CD14-positive monocyte (primary cell): ENCODE measurements around the gene NUDT17. TPM values are rescaled to one million over a fixed set of nuclear protein-coding genes. Genes with fewer than 3 reads are reported as not detected.
A peak's percentile ranks its signal among the peaks of the same experiment; 100 is the strongest.

ENCODE experiments used
- DNase-seq, 3 donors: peaks; one replicate each; pipeline ENCODE4 v3.0.0-alpha.2; 2011 to 2022
- H2AFZ ChIP-seq: 2 replicates; pipeline ENCODE4 v1.6.0; 2012; ENCODE audit warnings: mild to moderate bottlenecking, low read depth, low read length, inconsistent platforms; ENCODE audit not compliant: insufficient read depth, poor library complexity, severe bottlenecking
- H3K27ac ChIP-seq, 2 donors: 1 replicate in 1 of 2; 2 replicates in 1 of 2; pipeline ENCODE4 v1.5.1; 2012 to 2013; ENCODE audit warnings: low read length in 2 of 2, control low read depth in 1 of 2, inconsistent platforms in 1 of 2, low read depth in 1 of 2, mild to moderate bottlenecking in 1 of 2
- H3K27me3 ChIP-seq, 2 donors: one replicate each; pipeline versions ENCODE4 v1.6.0 to v1.6.1; 2011 to 2013; ENCODE audit warnings: low read length in 2 of 2; ENCODE audit not compliant: control insufficient read depth in 2 of 2, insufficient read depth in 2 of 2
- H3K36me3 ChIP-seq, 2 donors: replicated peaks in 1 of 2; 1 replicate in 1 of 2; 2 replicates in 1 of 2; pipeline versions ENCODE4 v1.5.1 to v1.6.1; 2012 to 2013; ENCODE audit warnings: low read length in 2 of 2, control low read depth in 1 of 2, inconsistent platforms in 1 of 2, mild to moderate bottlenecking in 1 of 2; ENCODE audit not compliant: insufficient read depth in 2 of 2, control insufficient read depth in 1 of 2
- H3K4me1 ChIP-seq, 2 donors: 1 replicate in 1 of 2; 2 replicates in 1 of 2; pipeline versions ENCODE4 v1.5.1 to v1.6.1; 2012 to 2013; ENCODE audit warnings: low read length in 2 of 2, control low read depth in 1 of 2, inconsistent platforms in 1 of 2, mild to moderate bottlenecking in 1 of 2, moderate library complexity in 1 of 2; ENCODE audit not compliant: insufficient read depth in 2 of 2, control insufficient read depth in 1 of 2
- H3K4me2 ChIP-seq: replicated peaks from 2 replicates; pipeline ENCODE3; 2012; ENCODE audit warnings: low read length, moderate library complexity, mild to moderate bottlenecking; ENCODE audit not compliant: poor library complexity, severe bottlenecking; ENCODE audit errors: extremely low read depth
- H3K4me3 ChIP-seq, 3 experiments: fragments of 200-600 bp in 1 of 3; sonication (generic) in 1 of 3; replicated peaks in 1 of 3; 1 replicate in 2 of 3; 2 replicates in 1 of 3; pipeline ENCODE4 v1.5.1; 2011 to 2013; ENCODE audit warnings: low read length in 3 of 3, mild to moderate bottlenecking in 3 of 3, control low read depth in 2 of 3, low read depth in 2 of 3, inconsistent platforms in 1 of 3, moderate library complexity in 1 of 3
- H3K79me2 ChIP-seq: 2 replicates; pipeline ENCODE4 v1.6.0; 2012; ENCODE audit warnings: mild to moderate bottlenecking, control low read depth, inconsistent platforms, low read length, moderate library complexity; ENCODE audit not compliant: insufficient read depth
- H3K9ac ChIP-seq: 2 replicates; pipeline ENCODE4 v1.6.0; 2017; ENCODE audit warnings: low read length, mild to moderate bottlenecking; ENCODE audit not compliant: insufficient read depth, poor library complexity, severe bottlenecking
- H3K9me3 ChIP-seq, 2 donors: replicated peaks in 1 of 2; 1 replicate in 1 of 2; 2 replicates in 1 of 2; pipeline versions ENCODE4 v1.5.1 to v1.6.1; 2012 to 2013; ENCODE audit warnings: low read length in 2 of 2, control low read depth in 1 of 2; ENCODE audit not compliant: control insufficient read depth in 1 of 2, insufficient read depth in 1 of 2
- H4K20me1 ChIP-seq: 2 replicates; pipeline ENCODE4 v1.6.0; 2012; ENCODE audit warnings: mild to moderate bottlenecking, low read length, control low read depth, moderate library complexity; ENCODE audit not compliant: insufficient read depth
- H3K27ac Mint-ChIP-seq, 7 donors: one replicate each; pipeline ENCODE4 v1.8.0; 2020; ENCODE audit warnings: mild to moderate bottlenecking in 7 of 7, mixed read lengths in 7 of 7, moderate library complexity in 6 of 7, inconsistent platforms in 2 of 7
- H3K27me3 Mint-ChIP-seq, 3 donors: one replicate each; pipeline ENCODE4 v1.8.0; 2021 to 2022; ENCODE audit warnings: low read depth in 3 of 3, mild to moderate bottlenecking in 3 of 3, mixed read lengths in 3 of 3, moderate library complexity in 3 of 3, inconsistent platforms in 1 of 3
- H3K36me3 Mint-ChIP-seq, 2 donors: one replicate each; pipeline ENCODE4 v1.8.0; 2020; ENCODE audit warnings: mixed read lengths in 2 of 2, inconsistent platforms in 1 of 2, mild to moderate bottlenecking in 1 of 2
- H3K4me1 Mint-ChIP-seq: one replicate; pipeline ENCODE4 v1.8.0; 2020; ENCODE audit warnings: mild to moderate bottlenecking, mixed read lengths
- H3K4me3 Mint-ChIP-seq, 2 donors: one replicate each; pipeline ENCODE4 v1.8.0; 2020; ENCODE audit warnings: mild to moderate bottlenecking in 2 of 2, mixed read lengths in 2 of 2, moderate library complexity in 1 of 2
- H3K9me3 Mint-ChIP-seq, 7 donors: one replicate each; pipeline ENCODE4 v1.8.0; 2020 to 2022; ENCODE audit warnings: mixed read lengths in 7 of 7, mild to moderate bottlenecking in 6 of 7, moderate library complexity in 6 of 7, inconsistent platforms in 2 of 7
- CTCF ChIP-seq: fragments of 200-600 bp; IDR thresholded peaks from one replicate; pipeline ENCODE4 v1.8.0; 2022; ENCODE audit warnings: antibody characterized with exemption, mild to moderate bottlenecking
- WGBS: methylation state at CpG from one replicate; pipeline ENCODE4 v1.1.5; 2013; ENCODE audit warnings: missing lambda C conversion rate; ENCODE audit not compliant: insufficient coverage; 5-methylcytosine and 5-hydroxymethylcytosine counted together
- intact Hi-C, 2 donors: fragments of 100-400 bp; cut with micrococcal nuclease; formaldehyde crosslinking; loops; one replicate each; pipeline versions ENCODE4 v1.15.0 to v1.15.1; 2023
- polyA plus RNA-seq, 3 donors: library from polyadenylated mRNA; depleted of rRNA in 1 of 3; unstranded in 2 of 3; stranded (reverse) in 1 of 3; fragments of 300-500 nt in 2 of 3; fragments of >200 nt in 1 of 3; fragmentation: Illumina TruSeq in 2 of 3; gene quantifications; 1 replicate in 2 of 3; 2 replicates in 1 of 3; pipeline ENCODE4 v1.2.3, GENCODE V29; 2012 to 2021

The NUDT17 gene
- polyA plus RNA-seq, 3 donors = 2.1 to 6.4 (median 3.1) TPM

- peaks cover 0 to 1% (median 0%) of the 10 kb centered on the region in 7 donors for H3K9me3 Mint-ChIP-seq
- 97% methylated on average over 5 of the region's 7 CpGs for WGBS
- H3K27me3 Mint-ChIP-seq = no peaks in the 10 kb centered on the region
- no peak overlapping the region for H3K4me3 ChIP-seq
- H3K27me3 ChIP-seq = no peaks in the 10 kb centered on the region
- peak; percentile 10 for TF ChIP-seq CTCF
- peaks cover 33 to 65% of the 10 kb centered on the region in 2 donors for H3K36me3 ChIP-seq
- no peak overlapping the region for H3K4me2 ChIP-seq
- intact Hi-C loops = loop anchor here in 1 of 2 donors (5.0 kb wide), 1 partner anchor 62 kb away; the partner anchor contains the start of gene PEX11B
- DNase-seq = no peak
- no peaks in the 10 kb centered on the region for H3K9me3 ChIP-seq
- H3K36me3 Mint-ChIP-seq = peaks cover 54 to 64% of the 10 kb centered on the region in 2 donors
- no peak overlapping the region for H3K27ac ChIP-seq
- H3K4me3 Mint-ChIP-seq = no peak overlapping the region
- no peaks in the 10 kb centered on the region for H4K20me1 ChIP-seq
- peaks cover 7% of the 10 kb centered on the region for H3K79me2 ChIP-seq
- peaks cover 14% of the 10 kb centered on the region for H3K4me1 Mint-ChIP-seq
- peak overlapping the region in 1 of 7 donors; percentile 0 for H3K27ac Mint-ChIP-seq
- H3K4me1 ChIP-seq = peaks cover 13 to 18% of the 10 kb centered on the region in 2 donors
- H2AFZ ChIP-seq = no peak overlapping the region
- H3K9ac ChIP-seq = no peak overlapping the region
Observed at GRCh38 chr1:145855426-145855948, 10.1 kb downstream of the NUDT17 start.

DNA sequence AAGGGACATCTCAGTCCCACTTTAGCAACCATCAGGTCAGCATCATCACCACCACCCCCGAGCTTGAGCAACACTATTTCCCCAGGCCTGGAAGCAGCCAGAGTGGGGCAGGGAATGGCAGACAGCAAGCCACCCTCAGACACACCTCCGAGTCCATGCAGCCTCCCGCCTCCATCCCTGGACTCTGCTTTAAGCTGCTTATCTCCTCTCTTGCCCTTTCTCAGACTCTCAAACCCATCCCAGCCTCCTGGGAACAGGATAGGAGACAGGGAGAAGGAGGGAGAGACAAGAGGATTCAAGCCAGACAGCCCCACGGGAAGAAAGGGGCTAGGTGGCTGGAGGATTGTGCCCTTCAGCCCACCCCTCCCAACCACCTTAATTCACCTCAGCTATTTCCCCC, 11.7 kb downstream of the NUDT17 start:
- Histone ChIP-seq H3K9ac (no peak overlapping the region), H3K4me3 (no peak overlapping the region), H3K4me1 (peaks cover 13 to 18% of the 10 kb centered on the region in 2 donors), H3K36me3 (peaks cover 26 to 50% of the 10 kb centered on the region in 2 donors), H4K20me1 (no peaks in the 10 kb centered on the region), H3K79me2 (peaks cover 7% of the 10 kb centered on the region), H3K27me3 (no peaks in the 10 kb centered on the region), H3K9me3 (no peaks in the 10 kb centered on the region), H3K27ac (no peak overlapping the region), H3K4me2 (no peak overlapping the region), H2AFZ (no peak overlapping the region)
- Mint-ChIP-seq H3K4me1 (peaks cover 14% of the 10 kb centered on the region), H3K27me3 (no peaks in the 10 kb centered on the region), H3K27ac (no peak overlapping the region), H3K9me3 (peaks cover 0 to 1% (median 0%) of the 10 kb centered on the region in 7 donors), H3K4me3 (no peak overlapping the region), H3K36me3 (peaks cover 42 to 49% of the 10 kb centered on the region in 2 donors)
- WGBS = 100% methylated on average over 1 of the region's 4 CpGs
- TF ChIP-seq CTCF = no peak
- intact Hi-C loops = loop anchor here in 1 of 2 donors (5.0 kb wide), 1 partner anchor 60 kb away; the partner anchor contains the start of gene PEX11B
- DNase-seq = no peak
